ENCODE results near the gene PPT2. TPM values are rescaled to one million over a fixed set of nuclear protein-coding genes. Genes with fewer than 3 reads are reported as not detected.

PPT2 gene
- total RNA-seq, 1 donor from 2014 or later, result 40.8 TPM

GRCh38 chr6:32212076-32212760, 58.3 kb downstream of the PPT2 start:
- no peaks in the 10 kb centered on the region for H3K36me3 Mint-ChIP-seq (ENCODE audit: unreplicated experiment)
- no peak for TF ChIP-seq CTCF (IDR thresholded peaks at IDR 0.05)
- H3K27ac Mint-ChIP-seq (ENCODE audit: unreplicated experiment), result no peak overlapping the region
- H3K4me1 Mint-ChIP-seq (ENCODE audit: unreplicated experiment), result no peaks in the 10 kb centered on the region
- no peak overlapping the region for H3K4me3 Mint-ChIP-seq (ENCODE audit: unreplicated experiment)
- peaks cover 19% of the 10 kb centered on the region for H3K27me3 Mint-ChIP-seq (ENCODE audit: unreplicated experiment)
- DNase-seq (ENCODE audit: extremely low spot score, unreplicated experiment), result no peak
- H3K9me3 Mint-ChIP-seq (ENCODE audit: unreplicated experiment), result no peaks in the 10 kb centered on the region

Small RNA genes lying within 50 kb of the gene (microRNA-seq; reads per million reads assigned to microRNA genes)
- gene MIR6721 (ENCODE audit: unreplicated experiment), result 2.2 reads per million
- gene MIR6833 (ENCODE audit: unreplicated experiment), result not detected

Other genes starting within 250 kb of the PPT2 start
- gene C2, start 226.4 kb upstream of the PPT2 start, total RNA-seq, result 2.3 and 2.4 TPM in 2 replicates
- 4.2 and 6.9 TPM in 2 replicates for gene CFB, start 208.0 kb upstream of the PPT2 start, total RNA-seq
- 59.3 and 66.8 TPM in 2 replicates for gene NELFE, start 195.2 kb upstream of the PPT2 start, total RNA-seq
- gene SKIC2, start 195.0 kb upstream of the PPT2 start, total RNA-seq, result 69.3 and 84.3 TPM in 2 replicates
- 28.6 and 30.8 TPM in 2 replicates for gene DXO, start 182.0 kb upstream of the PPT2 start, total RNA-seq
- gene C4A, start 172.1 kb upstream of the PPT2 start, total RNA-seq, result 13.5 and 15.2 TPM in 2 replicates
- 10.5 and 11.8 TPM in 2 replicates for gene C4B, start 139.3 kb upstream of the PPT2 start, total RNA-seq
- 0.30 and 0.44 TPM in 2 replicates for gene CYP21A2, start 115.7 kb upstream of the PPT2 start, total RNA-seq
- 13.1 and 13.9 TPM in 2 replicates for gene TNXB, start 44.8 kb upstream of the PPT2 start, total RNA-seq
- gene ATF6B, start 25.9 kb upstream of the PPT2 start, total RNA-seq, result 109 and 116 TPM in 2 replicates
- gene FKBPL, start 23.9 kb upstream of the PPT2 start, total RNA-seq, result 5.3 and 7.5 TPM in 2 replicates
- 1.2 and 2.1 TPM in 2 replicates for gene PRRT1, start 2.2 kb upstream of the PPT2 start, total RNA-seq
- 21.4 and 22.8 TPM in 2 replicates for gene EGFL8, start 10.5 kb downstream of the PPT2 start, total RNA-seq
- gene AGPAT1, start 21.9 kb downstream of the PPT2 start, total RNA-seq, result 81.1 and 82.6 TPM in 2 replicates
- 47.1 and 51.6 TPM in 2 replicates for gene RNF5, start 24.3 kb downstream of the PPT2 start, total RNA-seq
- gene AGER, start 30.1 kb downstream of the PPT2 start, total RNA-seq, result 3.8 and 4.1 TPM in 2 replicates
- gene PBX2, start 36.1 kb downstream of the PPT2 start, total RNA-seq, result 71.4 and 77.1 TPM in 2 replicates
- gene GPSM3, start 38.5 kb downstream of the PPT2 start, total RNA-seq, result 7.5 TPM in 2 replicates
- 0.83 and 1.5 TPM in 2 replicates for gene NOTCH4, start 69.9 kb downstream of the PPT2 start, total RNA-seq
- not detected in 2 replicates for gene TSBP1, start 217.8 kb downstream of the PPT2 start, total RNA-seq